DND-41 (cell line): ENCODE data around the gene HMGA1.

ENCODE experiments used
- EZH2 ChIP-seq: IDR thresholded peaks from 3 replicates; pipeline ENCODE4 v1.6.1; 2012; ENCODE audit warnings: borderline replicate concordance, low read depth, mild to moderate bottlenecking, moderate library complexity, low read length, inconsistent platforms; ENCODE audit not compliant: severe bottlenecking
- TF ChIP-seq, protein P1 (sequence below): IDR thresholded peaks from 2 replicates; pipeline ENCODE4 v1.5.1; 2012; ENCODE audit warnings: borderline replicate concordance, low read length, moderate library complexity, mild to moderate bottlenecking; ENCODE audit not compliant: poor library complexity, severe bottlenecking; ENCODE audit errors: extremely low read depth

DNA sequence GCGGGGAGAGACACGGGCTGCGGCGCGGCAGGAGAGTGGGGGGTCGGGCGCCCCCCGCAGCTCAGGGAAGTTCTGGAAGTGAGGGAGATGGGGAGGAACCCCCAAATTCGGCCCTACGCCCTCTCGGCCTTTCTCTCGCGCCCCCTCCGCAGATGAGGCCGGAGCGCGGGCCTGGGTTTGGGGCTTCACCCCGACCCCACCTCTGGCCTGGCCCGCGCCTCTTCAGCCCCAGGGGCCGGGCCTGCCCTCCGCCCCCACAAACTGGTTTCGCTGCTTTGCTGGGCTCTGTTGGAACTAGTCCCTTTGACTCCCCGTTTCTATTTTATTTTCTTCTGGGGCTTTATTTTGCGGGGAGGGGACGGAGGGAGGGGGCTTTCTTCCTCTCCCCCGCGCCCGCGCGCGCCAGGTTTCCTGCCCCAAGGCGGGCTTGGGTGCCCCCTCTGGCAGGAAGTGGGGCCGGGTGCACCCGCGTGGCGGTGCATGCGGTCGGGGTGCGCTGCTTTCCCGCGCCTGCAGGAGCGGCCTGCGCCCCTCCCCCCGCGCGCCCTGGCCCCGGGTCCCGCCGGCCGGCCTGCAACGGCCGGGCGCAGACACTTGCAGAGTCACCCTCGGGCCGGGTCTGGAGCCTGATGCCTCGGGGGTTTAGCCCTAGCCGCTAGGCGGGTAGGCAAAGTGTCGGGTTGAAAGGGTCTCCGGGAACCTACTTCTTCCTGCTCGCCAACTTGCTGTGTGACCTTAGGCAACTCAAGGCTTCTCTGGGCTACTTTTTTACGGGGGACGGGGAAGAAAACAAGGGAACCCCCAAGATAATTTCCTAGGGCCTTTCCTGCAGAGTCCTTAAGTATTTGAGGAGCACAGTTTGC lies 1.3 kb downstream of the HMGA1 start:
- TF ChIP-seq, protein P1, sequence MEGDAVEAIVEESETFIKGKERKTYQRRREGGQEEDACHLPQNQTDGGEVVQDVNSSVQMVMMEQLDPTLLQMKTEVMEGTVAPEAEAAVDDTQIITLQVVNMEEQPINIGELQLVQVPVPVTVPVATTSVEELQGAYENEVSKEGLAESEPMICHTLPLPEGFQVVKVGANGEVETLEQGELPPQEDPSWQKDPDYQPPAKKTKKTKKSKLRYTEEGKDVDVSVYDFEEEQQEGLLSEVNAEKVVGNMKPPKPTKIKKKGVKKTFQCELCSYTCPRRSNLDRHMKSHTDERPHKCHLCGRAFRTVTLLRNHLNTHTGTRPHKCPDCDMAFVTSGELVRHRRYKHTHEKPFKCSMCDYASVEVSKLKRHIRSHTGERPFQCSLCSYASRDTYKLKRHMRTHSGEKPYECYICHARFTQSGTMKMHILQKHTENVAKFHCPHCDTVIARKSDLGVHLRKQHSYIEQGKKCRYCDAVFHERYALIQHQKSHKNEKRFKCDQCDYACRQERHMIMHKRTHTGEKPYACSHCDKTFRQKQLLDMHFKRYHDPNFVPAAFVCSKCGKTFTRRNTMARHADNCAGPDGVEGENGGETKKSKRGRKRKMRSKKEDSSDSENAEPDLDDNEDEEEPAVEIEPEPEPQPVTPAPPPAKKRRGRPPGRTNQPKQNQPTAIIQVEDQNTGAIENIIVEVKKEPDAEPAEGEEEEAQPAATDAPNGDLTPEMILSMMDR, result peak; percentile 64
- no peak for TF ChIP-seq EZH2
